K562 (cell line): ENCODE results near the gene SLC30A7. TPM values are rescaled to one million over a fixed set of nuclear protein-coding genes. Genes with fewer than 3 reads are reported as not detected.

ENCODE experiments used
- C11orf30 ChIP-seq: fragments of 450-650 bp; IDR thresholded peaks from 2 replicates; pipeline ENCODE4 v1.6.1; 2016; ENCODE audit warnings: low read depth, mild to moderate bottlenecking
- CHCHD3 ChIP-seq: fragments of 250-450 bp; sonication (Bioruptor Pico); IDR thresholded peaks from 2 replicates; pipeline ENCODE4 v2.1.2; 2022; ENCODE audit warnings: mild to moderate bottlenecking
- HDGF ChIP-seq: fragments of 450-650 bp; IDR thresholded peaks from 2 replicates; pipeline ENCODE4 v1.6.1; 2016
- IFI16 ChIP-seq: fragments of 250-450 bp; sonication (Bioruptor Pico); IDR thresholded peaks from 2 replicates; pipeline ENCODE4 v2.1.2; 2022; ENCODE audit warnings: mild to moderate bottlenecking, inconsistent platforms
- ILF3 ChIP-seq: fragments of 450-650 bp; IDR thresholded peaks from 2 replicates; pipeline ENCODE4 v1.6.1; 2018; ENCODE audit warnings: antibody characterized with exemption, mild to moderate bottlenecking, moderate library complexity, borderline replicate concordance
- L3MBTL2 ChIP-seq: fragments of 450-650 bp; IDR thresholded peaks from 2 replicates; pipeline ENCODE4 v1.6.1; 2016; ENCODE audit warnings: mild to moderate bottlenecking, moderate library complexity
- NCOA4 ChIP-seq: fragments of 450-650 bp; IDR thresholded peaks from 2 replicates; pipeline ENCODE4 v1.6.1; 2018; ENCODE audit warnings: mild to moderate bottlenecking; ENCODE audit not compliant: partially characterized antibody
- PHF20 ChIP-seq: fragments of 450-650 bp; IDR thresholded peaks from 2 replicates; pipeline ENCODE4 v1.6.1; 2018; ENCODE audit not compliant: partially characterized antibody
- RBBP5 ChIP-seq: fragments of 200-600 bp; sonication (generic); IDR thresholded peaks from 2 replicates; pipeline ENCODE4 v1.6.1; 2012; ENCODE audit warnings: borderline replicate concordance, mild to moderate bottlenecking, low read length, control low read depth, inconsistent platforms; ENCODE audit not compliant: insufficient read depth, poor library complexity, severe bottlenecking
- SMARCB1 ChIP-seq: IDR thresholded peaks from 2 replicates; pipeline ENCODE4 v1.6.1; 2011; ENCODE audit warnings: improper control_type of control experiment, low read depth; ENCODE audit not compliant: insufficient read length
- SRSF1 ChIP-seq: fragments of 200-400 bp; formaldehyde crosslinking; IDR thresholded peaks from 2 replicates; pipeline ENCODE4 v1.6.1; 2017; ENCODE audit warnings: mild to moderate bottlenecking, low read depth, low read length, moderate library complexity
- ZBTB1 ChIP-seq: sonication (generic); formaldehyde crosslinking; IDR thresholded peaks from 2 replicates; pipeline ENCODE4 v1.8.1; 2023; ENCODE audit warnings: missing genetic modification reagents, low read depth, mild to moderate bottlenecking, borderline replicate concordance
- polyA plus RNA-seq, 8 experiments: library from polyadenylated mRNA; depleted of rRNA in 4 of 8; stranded (reverse) in 5 of 8; unstranded in 3 of 8; fragments of >200 nt; fragmentation: Nextera tagmentation in 2 of 8; fragmentation: Illumina TruSeq in 1 of 8; extraction: Ambion mirVana in 2 of 8; extraction: Trizol in 1 of 8; gene quantifications; 2 replicates each; pipeline versions ENCODE4 v1.2.1 to v1.2.3, GENCODE V29; 2011 to 2014; ENCODE audit warnings: inconsistent platforms in 1 of 8, missing spikeins in 1 of 8
- total RNA-seq, 7 experiments: library from RNA; depleted of rRNA in 6 of 7; stranded (reverse); fragments of >200 nt in 6 of 7; fragmentation: Illumina TruSeq in 2 of 7; extraction: Trizol in 2 of 7; gene quantifications; 2 replicates each; pipeline versions ENCODE4 v1.2.1 to v1.2.3, GENCODE V29; 2011 to 2021; ENCODE audit warnings: low replicate concordance in 1 of 7
- TF ChIP-seq, protein P1 (sequence below): fragments of 450-650 bp; IDR thresholded peaks from 2 replicates; pipeline ENCODE4 v1.6.1; 2016; ENCODE audit warnings: mild to moderate bottlenecking, moderate library complexity
- TF ChIP-seq, protein P2 (sequence below), 2 experiments: IDR thresholded peaks in 1 of 2; conservative IDR thresholded peaks in 1 of 2; 2 replicates each; pipeline ENCODE4 v1.6.1; 2016; ENCODE audit warnings: low read depth in 2 of 2, mild to moderate bottlenecking in 1 of 2, missing compliant biosample characterization in 1 of 2, missing genetic modification characterization in 1 of 2, moderate library complexity in 1 of 2

Gene SLC30A7
- total and polyA plus RNA-seq, 9 of the 15 experiments (the other 6 are each of a cell fraction or from before 2014, with no cell fraction given), result 3.5 to 17.1 (median 7.2) TPM

DNA sequence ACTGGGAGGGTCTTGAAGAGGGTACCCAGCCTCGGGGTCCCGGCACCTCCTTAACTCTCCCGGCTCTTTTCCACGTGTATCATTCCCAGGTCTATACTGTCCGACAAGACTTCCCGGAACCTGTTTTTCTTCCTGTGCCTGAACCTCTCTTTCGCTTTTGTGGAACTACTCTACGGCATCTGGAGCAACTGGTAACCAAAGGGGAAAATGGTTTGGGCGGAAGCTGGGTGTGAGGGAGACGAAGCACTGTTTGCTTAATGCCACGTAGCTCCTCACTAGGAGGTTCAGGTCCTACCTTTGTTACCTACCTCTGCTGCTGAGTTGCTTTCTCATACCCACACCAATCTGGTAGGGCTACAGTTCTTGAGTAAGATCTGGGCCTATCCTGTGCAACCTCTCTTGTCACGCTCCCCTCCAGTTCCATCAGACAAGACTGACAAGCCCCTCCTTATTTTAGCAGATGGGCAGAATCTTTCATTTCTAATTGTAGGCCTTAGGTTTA, 642 bp downstream of the SLC30A7 start (continued):
- no peak for TF ChIP-seq ZBTB1 (CRISPR knock-in tag)
- no peak for TF ChIP-seq PHF20
- TF ChIP-seq RBBP5, result no peak
- no peak for TF ChIP-seq ILF3
- TF ChIP-seq L3MBTL2, result peak; percentile 7; the same call in 1 of the 2 replicates
- no peak for TF ChIP-seq IFI16 (CRISPR knock-in tag)
- TF ChIP-seq, protein P1, sequence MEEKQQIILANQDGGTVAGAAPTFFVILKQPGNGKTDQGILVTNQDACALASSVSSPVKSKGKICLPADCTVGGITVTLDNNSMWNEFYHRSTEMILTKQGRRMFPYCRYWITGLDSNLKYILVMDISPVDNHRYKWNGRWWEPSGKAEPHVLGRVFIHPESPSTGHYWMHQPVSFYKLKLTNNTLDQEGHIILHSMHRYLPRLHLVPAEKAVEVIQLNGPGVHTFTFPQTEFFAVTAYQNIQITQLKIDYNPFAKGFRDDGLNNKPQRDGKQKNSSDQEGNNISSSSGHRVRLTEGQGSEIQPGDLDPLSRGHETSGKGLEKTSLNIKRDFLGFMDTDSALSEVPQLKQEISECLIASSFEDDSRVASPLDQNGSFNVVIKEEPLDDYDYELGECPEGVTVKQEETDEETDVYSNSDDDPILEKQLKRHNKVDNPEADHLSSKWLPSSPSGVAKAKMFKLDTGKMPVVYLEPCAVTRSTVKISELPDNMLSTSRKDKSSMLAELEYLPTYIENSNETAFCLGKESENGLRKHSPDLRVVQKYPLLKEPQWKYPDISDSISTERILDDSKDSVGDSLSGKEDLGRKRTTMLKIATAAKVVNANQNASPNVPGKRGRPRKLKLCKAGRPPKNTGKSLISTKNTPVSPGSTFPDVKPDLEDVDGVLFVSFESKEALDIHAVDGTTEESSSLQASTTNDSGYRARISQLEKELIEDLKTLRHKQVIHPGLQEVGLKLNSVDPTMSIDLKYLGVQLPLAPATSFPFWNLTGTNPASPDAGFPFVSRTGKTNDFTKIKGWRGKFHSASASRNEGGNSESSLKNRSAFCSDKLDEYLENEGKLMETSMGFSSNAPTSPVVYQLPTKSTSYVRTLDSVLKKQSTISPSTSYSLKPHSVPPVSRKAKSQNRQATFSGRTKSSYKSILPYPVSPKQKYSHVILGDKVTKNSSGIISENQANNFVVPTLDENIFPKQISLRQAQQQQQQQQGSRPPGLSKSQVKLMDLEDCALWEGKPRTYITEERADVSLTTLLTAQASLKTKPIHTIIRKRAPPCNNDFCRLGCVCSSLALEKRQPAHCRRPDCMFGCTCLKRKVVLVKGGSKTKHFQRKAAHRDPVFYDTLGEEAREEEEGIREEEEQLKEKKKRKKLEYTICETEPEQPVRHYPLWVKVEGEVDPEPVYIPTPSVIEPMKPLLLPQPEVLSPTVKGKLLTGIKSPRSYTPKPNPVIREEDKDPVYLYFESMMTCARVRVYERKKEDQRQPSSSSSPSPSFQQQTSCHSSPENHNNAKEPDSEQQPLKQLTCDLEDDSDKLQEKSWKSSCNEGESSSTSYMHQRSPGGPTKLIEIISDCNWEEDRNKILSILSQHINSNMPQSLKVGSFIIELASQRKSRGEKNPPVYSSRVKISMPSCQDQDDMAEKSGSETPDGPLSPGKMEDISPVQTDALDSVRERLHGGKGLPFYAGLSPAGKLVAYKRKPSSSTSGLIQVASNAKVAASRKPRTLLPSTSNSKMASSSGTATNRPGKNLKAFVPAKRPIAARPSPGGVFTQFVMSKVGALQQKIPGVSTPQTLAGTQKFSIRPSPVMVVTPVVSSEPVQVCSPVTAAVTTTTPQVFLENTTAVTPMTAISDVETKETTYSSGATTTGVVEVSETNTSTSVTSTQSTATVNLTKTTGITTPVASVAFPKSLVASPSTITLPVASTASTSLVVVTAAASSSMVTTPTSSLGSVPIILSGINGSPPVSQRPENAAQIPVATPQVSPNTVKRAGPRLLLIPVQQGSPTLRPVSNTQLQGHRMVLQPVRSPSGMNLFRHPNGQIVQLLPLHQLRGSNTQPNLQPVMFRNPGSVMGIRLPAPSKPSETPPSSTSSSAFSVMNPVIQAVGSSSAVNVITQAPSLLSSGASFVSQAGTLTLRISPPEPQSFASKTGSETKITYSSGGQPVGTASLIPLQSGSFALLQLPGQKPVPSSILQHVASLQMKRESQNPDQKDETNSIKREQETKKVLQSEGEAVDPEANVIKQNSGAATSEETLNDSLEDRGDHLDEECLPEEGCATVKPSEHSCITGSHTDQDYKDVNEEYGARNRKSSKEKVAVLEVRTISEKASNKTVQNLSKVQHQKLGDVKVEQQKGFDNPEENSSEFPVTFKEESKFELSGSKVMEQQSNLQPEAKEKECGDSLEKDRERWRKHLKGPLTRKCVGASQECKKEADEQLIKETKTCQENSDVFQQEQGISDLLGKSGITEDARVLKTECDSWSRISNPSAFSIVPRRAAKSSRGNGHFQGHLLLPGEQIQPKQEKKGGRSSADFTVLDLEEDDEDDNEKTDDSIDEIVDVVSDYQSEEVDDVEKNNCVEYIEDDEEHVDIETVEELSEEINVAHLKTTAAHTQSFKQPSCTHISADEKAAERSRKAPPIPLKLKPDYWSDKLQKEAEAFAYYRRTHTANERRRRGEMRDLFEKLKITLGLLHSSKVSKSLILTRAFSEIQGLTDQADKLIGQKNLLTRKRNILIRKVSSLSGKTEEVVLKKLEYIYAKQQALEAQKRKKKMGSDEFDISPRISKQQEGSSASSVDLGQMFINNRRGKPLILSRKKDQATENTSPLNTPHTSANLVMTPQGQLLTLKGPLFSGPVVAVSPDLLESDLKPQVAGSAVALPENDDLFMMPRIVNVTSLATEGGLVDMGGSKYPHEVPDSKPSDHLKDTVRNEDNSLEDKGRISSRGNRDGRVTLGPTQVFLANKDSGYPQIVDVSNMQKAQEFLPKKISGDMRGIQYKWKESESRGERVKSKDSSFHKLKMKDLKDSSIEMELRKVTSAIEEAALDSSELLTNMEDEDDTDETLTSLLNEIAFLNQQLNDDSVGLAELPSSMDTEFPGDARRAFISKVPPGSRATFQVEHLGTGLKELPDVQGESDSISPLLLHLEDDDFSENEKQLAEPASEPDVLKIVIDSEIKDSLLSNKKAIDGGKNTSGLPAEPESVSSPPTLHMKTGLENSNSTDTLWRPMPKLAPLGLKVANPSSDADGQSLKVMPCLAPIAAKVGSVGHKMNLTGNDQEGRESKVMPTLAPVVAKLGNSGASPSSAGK, result no peak
- TF ChIP-seq, protein P2, sequence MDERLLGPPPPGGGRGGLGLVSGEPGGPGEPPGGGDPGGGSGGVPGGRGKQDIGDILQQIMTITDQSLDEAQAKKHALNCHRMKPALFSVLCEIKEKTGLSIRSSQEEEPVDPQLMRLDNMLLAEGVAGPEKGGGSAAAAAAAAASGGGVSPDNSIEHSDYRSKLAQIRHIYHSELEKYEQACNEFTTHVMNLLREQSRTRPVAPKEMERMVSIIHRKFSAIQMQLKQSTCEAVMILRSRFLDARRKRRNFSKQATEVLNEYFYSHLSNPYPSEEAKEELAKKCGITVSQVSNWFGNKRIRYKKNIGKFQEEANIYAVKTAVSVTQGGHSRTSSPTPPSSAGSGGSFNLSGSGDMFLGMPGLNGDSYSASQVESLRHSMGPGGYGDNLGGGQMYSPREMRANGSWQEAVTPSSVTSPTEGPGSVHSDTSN (CRISPR knock-in tag; IDR thresholded peaks at IDR 0.05; ENCODE audit: low read depth), result no peak
- TF ChIP-seq, protein P2 (tag; conservative IDR thresholded peaks at IDR 0.05; ENCODE audit: low read depth), result 0 out of 2 replicates have a peak, but pooled peaks have one; percentile 14
- no peak for TF ChIP-seq C11orf30
- no peak for TF ChIP-seq SMARCB1
- no peak for TF ChIP-seq SRSF1
- TF ChIP-seq HDGF, result 0 out of 2 replicates have a peak, but pooled peaks have one; percentile 37
- TF ChIP-seq CHCHD3 (CRISPR knock-in tag), result no peak
- no peak for TF ChIP-seq NCOA4
